NCI-H774 (cell line): ENCODE results near the gene PXMP2.

ENCODE experiments used
- DNase-seq: peaks from one replicate; lab custom pipeline; 2025; lab: John Stamatoyannopoulos, UW

The PXMP2 gene

GRCh38 chr12:132754160-132754932 lies 67.0 kb downstream of the PXMP2 start:
- no peak for DNase-seq
